CD4-positive, alpha-beta T cell (primary cell): ENCODE data around the gene OVCA2. TPM values are rescaled to one million over a fixed set of nuclear protein-coding genes. Genes with fewer than 3 reads are reported as not detected.

ENCODE experiments used
- ATAC-seq: fragments of 200-7000 bp; cut with Tn5 transposase; one replicate; pipeline ENCODE4 v1.10.0; 2022; ENCODE audit warnings: mild to moderate bottlenecking; ENCODE audit not compliant: poor library complexity
- CTCF ChIA-PET: fragments of 350-600 bp; sonication (Branson Sonifier 250); formaldehyde crosslinking; loops from one replicate; lab custom pipeline; 2021; ENCODE audit warnings: antibody characterized with exemption, inconsistent platforms; lab: Charles Lee
- POLR2A ChIA-PET: fragments of 350-600 bp; sonication (Branson Sonifier 250); formaldehyde crosslinking; loops from one replicate; lab custom pipeline; 2021; ENCODE audit warnings: antibody characterized with exemption, inconsistent platforms; lab: Charles Lee
- DNase-seq, 14 experiments: peaks; one replicate each; pipeline ENCODE4 v3.0.0-alpha.2; 2013 to 2020; ENCODE audit warnings: mixed read lengths in 2 of 14
- H3K27ac ChIP-seq, 2 donors: one replicate each; pipeline versions ENCODE4 v1.5.1 to v1.7.0; 2013; ENCODE audit warnings: low read length in 2 of 2, low read depth in 1 of 2, mild to moderate bottlenecking in 1 of 2
- H3K27me3 ChIP-seq, 2 experiments: 1 replicate in 1 of 2; 2 replicates in 1 of 2; pipeline versions ENCODE4 v1.6.1 to v1.7.0; 2013; ENCODE audit warnings: low read length in 2 of 2, control low read depth in 1 of 2, mild to moderate bottlenecking in 1 of 2, moderate library complexity in 1 of 2; ENCODE audit not compliant: insufficient read depth in 2 of 2, control insufficient read depth in 1 of 2
- H3K36me3 ChIP-seq: one replicate; pipeline ENCODE4 v1.6.1; 2013; ENCODE audit warnings: low read length, control low read depth; ENCODE audit not compliant: insufficient read depth
- H3K4me1 ChIP-seq: one replicate; pipeline ENCODE4 v1.6.1; 2013; ENCODE audit warnings: low read length, control low read depth; ENCODE audit not compliant: insufficient read depth
- H3K4me3 ChIP-seq: one replicate; pipeline ENCODE4 v1.5.1; 2013; ENCODE audit warnings: mild to moderate bottlenecking, low read length, moderate library complexity
- H3K9me3 ChIP-seq, 2 experiments: 1 replicate in 1 of 2; 2 replicates in 1 of 2; pipeline versions ENCODE4 v1.6.1 to v1.7.0; 2013; ENCODE audit warnings: low read length in 2 of 2, mild to moderate bottlenecking in 2 of 2, control low read depth in 1 of 2, moderate library complexity in 1 of 2; ENCODE audit not compliant: control insufficient read depth in 1 of 2, insufficient read depth in 1 of 2
- H3K27ac Mint-ChIP-seq: one replicate; pipeline ENCODE4 v1.8.0; 2020; ENCODE audit warnings: mixed read lengths
- H3K27me3 Mint-ChIP-seq: one replicate; pipeline ENCODE4 v1.8.0; 2021; ENCODE audit warnings: mixed read lengths
- H3K36me3 Mint-ChIP-seq: one replicate; pipeline ENCODE4 v1.8.0; 2021; ENCODE audit warnings: low read depth, mixed read lengths
- H3K4me1 Mint-ChIP-seq: one replicate; pipeline ENCODE4 v1.8.0; 2021; ENCODE audit warnings: low read depth, mixed read lengths
- H3K4me3 Mint-ChIP-seq: one replicate; pipeline ENCODE4 v1.8.0; 2020; ENCODE audit warnings: mild to moderate bottlenecking, mixed read lengths
- H3K9me3 Mint-ChIP-seq: one replicate; pipeline ENCODE4 v1.8.0; 2020; ENCODE audit warnings: mixed read lengths
- CTCF ChIP-seq: fragments of 200-600 bp; IDR thresholded peaks from one replicate; pipeline ENCODE4 v1.8.0; 2022; ENCODE audit warnings: antibody characterized with exemption, mild to moderate bottlenecking
- intact Hi-C, 2 experiments: fragments of 100-400 bp; cut with DNase I in 1 of 2; cut with micrococcal nuclease in 1 of 2; formaldehyde crosslinking; loops; one replicate each; pipeline versions ENCODE4 v1.15.1 to v1.9.0; 2023 to 2025; cut with DNase I, micrococcal nuclease
- total RNA-seq, 174 experiments: library from RNA in 2 of 174; stranded (reverse) in 2 of 174; gene quantifications; one replicate each; pipeline ENCODE4 v1.2.3 and lab custom pipeline; 2021 to 2026

The OVCA2 gene
- total RNA-seq, 2 experiments from 2014 or later: 34.4 to 35.1 TPM

DNA sequence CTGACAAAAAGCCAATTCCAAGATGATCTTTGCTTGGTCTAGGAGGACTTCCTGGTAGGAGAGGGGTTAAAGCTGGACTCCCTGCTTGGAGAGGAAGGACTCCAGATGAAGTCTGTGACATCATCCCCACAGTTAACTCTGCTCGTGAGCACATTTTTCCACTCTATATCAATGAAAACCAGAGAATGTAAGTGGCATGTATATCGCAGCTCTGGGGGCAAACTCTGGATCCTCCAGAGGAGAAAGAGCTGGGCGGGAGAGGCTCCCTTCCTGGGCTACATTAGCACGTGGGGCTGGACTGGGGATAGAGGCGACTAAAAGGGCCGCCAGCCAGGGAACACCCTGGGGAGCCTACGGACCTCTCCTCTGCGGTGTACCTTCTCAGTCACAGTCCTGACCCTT, 47.2 kb downstream of the OVCA2 start:
- intact Hi-C loops: no loop called here
- peaks cover 47% of the 10 kb centered on the region for H3K36me3 Mint-ChIP-seq
- H3K9me3 Mint-ChIP-seq: no peaks in the 10 kb centered on the region
- peak overlapping the region; percentile 93 for H3K4me3 Mint-ChIP-seq
- DNase-seq (no peak), ATAC-seq (peak; percentile 25)
- no peaks in the 10 kb centered on the region for H3K27me3 Mint-ChIP-seq
- Histone ChIP-seq H3K27ac (peak overlapping the region; percentile 58 to 60), H3K27me3 (no peaks in the 10 kb centered on the region), H3K4me1 (peaks cover 57% of the 10 kb centered on the region), H3K4me3 (peak overlapping the region; percentile 66), H3K36me3 (peaks cover 18% of the 10 kb centered on the region), H3K9me3 (no peaks in the 10 kb centered on the region)
- H3K27ac Mint-ChIP-seq: peak overlapping the region; percentile 81
- TF ChIP-seq CTCF: no peak
- ChIA-PET POLR2A (interaction anchor here (0.9 to 1.7 kb wide), 12 partner anchors 10 to 248 kb away, joined by 3 to 11 read pairs (median 4); partner anchors contain the start of genes HIC1 and TSR1), CTCF (interaction anchor here (1.6 to 3.8 kb wide), 3 partner anchors 30 to 156 kb away, joined by 5 to 15 read pairs (median 14); partner anchors contain the start of gene HIC1)
- peaks cover 50% of the 10 kb centered on the region for H3K4me1 Mint-ChIP-seq

GRCh38 chr17:2090210-2090641, 48.4 kb downstream of the OVCA2 start:
- ChIA-PET CTCF (interaction anchor here (0.9 to 3.8 kb wide), 5 partner anchors 13 to 155 kb away, joined by 3 to 15 read pairs (median 6); partner anchors contain the start of gene HIC1), POLR2A (interaction anchor here (0.5 to 1.7 kb wide), 8 partner anchors 9 to 1609 kb away, joined by 3 to 11 read pairs (median 4); partner anchors contain the start of genes HIC1, SMG6 and SRR)
- peaks cover 51% of the 10 kb centered on the region for H3K4me1 ChIP-seq
- ATAC-seq (peak; percentile 54), DNase-seq (peak in 9 of 14 experiments; percentile 12 to 60 (median 20))
- H3K36me3 ChIP-seq: peaks cover 10% of the 10 kb centered on the region
- peak overlapping the region; percentile 58 to 60 for H3K27ac ChIP-seq
- no peaks in the 10 kb centered on the region for H3K9me3 ChIP-seq
- peak overlapping the region; percentile 81 for H3K27ac Mint-ChIP-seq
- H3K27me3 Mint-ChIP-seq: no peaks in the 10 kb centered on the region
- H3K9me3 Mint-ChIP-seq: no peaks in the 10 kb centered on the region
- peak overlapping the region; percentile 93 for H3K4me3 Mint-ChIP-seq
- peaks cover 35% of the 10 kb centered on the region for H3K36me3 Mint-ChIP-seq
- H3K4me1 Mint-ChIP-seq: peaks cover 50% of the 10 kb centered on the region
- intact Hi-C loops: no loop called here
- TF ChIP-seq CTCF: no peak
- peak overlapping the region; percentile 66 for H3K4me3 ChIP-seq
- H3K27me3 ChIP-seq: no peaks in the 10 kb centered on the region

- H3K36me3 ChIP-seq: peaks cover 3% of the 10 kb centered on the region
- no peak for DNase-seq
- H3K4me3 ChIP-seq: no peak overlapping the region
- peaks cover 50% of the 10 kb centered on the region for H3K4me1 Mint-ChIP-seq
- H3K9me3 ChIP-seq: no peaks in the 10 kb centered on the region
- no peaks in the 10 kb centered on the region for H3K9me3 Mint-ChIP-seq
- no peak for TF ChIP-seq CTCF
- ChIA-PET CTCF (interaction anchor here (1.3 to 3.8 kb wide), 3 partner anchors 33 to 37 kb away, joined by 4 to 15 read pairs (median 6); partner anchors contain the start of gene HIC1), POLR2A (interaction anchor here (0.5 to 1.7 kb wide), 4 partner anchors 9 to 1609 kb away, joined by 3 to 11 read pairs (median 4); partner anchors contain the start of genes HIC1, SMG6 and SRR)
- H3K36me3 Mint-ChIP-seq: peaks cover 28% of the 10 kb centered on the region
- intact Hi-C loops: no loop called here
- peak overlapping the region; percentile 81 for H3K27ac Mint-ChIP-seq
- peak overlapping the region in 1 of 2 donors; percentile 60 for H3K27ac ChIP-seq
- no peak for ATAC-seq
- H3K27me3 ChIP-seq: no peaks in the 10 kb centered on the region
- no peaks in the 10 kb centered on the region for H3K27me3 Mint-ChIP-seq
- peaks cover 51% of the 10 kb centered on the region for H3K4me1 ChIP-seq
- peak overlapping the region; percentile 93 for H3K4me3 Mint-ChIP-seq
Measured at GRCh38 chr17:2090804-2091534, 49.1 kb downstream of the OVCA2 start.
